NCI-H345 (cell line): ENCODE measurements around the gene FIBIN.
"Not testable (repeated sequence)": the region's sequence is repeated elsewhere in the genome, so short reads cannot be mapped to it uniquely, and the experiment has no call there.

Source experiments
- DNase-seq: peaks from one replicate; lab custom pipeline; 2025; lab: John Stamatoyannopoulos, UW

The FIBIN gene

GRCh38 chr11:26977209-26977608, 16.7 kb upstream of the FIBIN start:
- not testable (repeated sequence) for DNase-seq

GRCh38 chr11:26983645-26984044, 10.3 kb upstream of the FIBIN start:
- DNase-seq = no peak

GRCh38 chr11:26985470-26985869, 8.4 kb upstream of the FIBIN start:
- DNase-seq = no peak

- DNase-seq = no peak
Observed at GRCh38 chr11:26985943-26986342, 8.0 kb upstream of the FIBIN start.

GRCh38 chr11:26987272-26987671, 6.6 kb upstream of the FIBIN start:
- no peak for DNase-seq

- DNase-seq = no peak
Observed at GRCh38 chr11:26987731-26988130, 6.2 kb upstream of the FIBIN start.

GRCh38 chr11:26992031-26992541, 1.8 kb upstream of the FIBIN start:
- DNase-seq = no peak

- no peak for DNase-seq
Observed at GRCh38 chr11:26994631-26995095, 751 bp downstream of the FIBIN start.

GRCh38 chr11:26995701-26996460, 2.0 kb downstream of the FIBIN start:
- DNase-seq = no peak

GRCh38 chr11:26997378-26997777, 3.5 kb downstream of the FIBIN start:
- DNase-seq = no peak

GRCh38 chr11:27001136-27001730, 7.3 kb downstream of the FIBIN start:
- not testable (repeated sequence) for DNase-seq

- no peak for DNase-seq
Observed at GRCh38 chr11:27002431-27002830, 8.5 kb downstream of the FIBIN start.

- DNase-seq = no peak
Observed at GRCh38 chr11:27002838-27003237, 8.9 kb downstream of the FIBIN start.

- peak; percentile 10 for DNase-seq
Observed at GRCh38 chr11:27004103-27004502, 10.2 kb downstream of the FIBIN start.

GRCh38 chr11:27008811-27009535, 15.1 kb downstream of the FIBIN start:
- no peak for DNase-seq

GRCh38 chr11:27011560-27012233, 17.8 kb downstream of the FIBIN start:
- no peak for DNase-seq

GRCh38 chr11:27012234-27012921, 18.5 kb downstream of the FIBIN start:
- no peak for DNase-seq

- DNase-seq = no peak
Observed at GRCh38 chr11:27013781-27014361, 20.0 kb downstream of the FIBIN start.

- DNase-seq = no peak
Observed at GRCh38 chr11:27018902-27019529, 25.1 kb downstream of the FIBIN start.

- peak; percentile 45 for DNase-seq
Observed at GRCh38 chr11:27020751-27021150, 26.8 kb downstream of the FIBIN start.
